CD4-positive, alpha-beta memory T cell (primary cell): ENCODE data around the gene ZNF524. TPM values are rescaled to one million over a fixed set of nuclear protein-coding genes. Genes with fewer than 3 reads are reported as not detected.

Experiments used
- CTCF ChIA-PET: fragments of 350-600 bp; sonication (Branson Sonifier 250); formaldehyde crosslinking; loops from one replicate; lab custom pipeline; 2021; ENCODE audit warnings: inconsistent platforms; ENCODE audit not compliant: partially characterized antibody; lab: Charles Lee
- POLR2A ChIA-PET: fragments of 350-600 bp; sonication (Branson Sonifier 250); formaldehyde crosslinking; loops from one replicate; lab custom pipeline; 2021; ENCODE audit not compliant: partially characterized antibody; lab: Charles Lee
- DNase-seq, 5 donors: peaks; one replicate each; pipeline versions ENCODE4 v3.0.0 to v3.0.0-alpha.2; 2020 to 2022; ENCODE audit warnings: mixed read lengths in 1 of 5
- H3K27ac ChIP-seq: one replicate; pipeline ENCODE4 v1.7.0; 2013; ENCODE audit warnings: low read depth, low read length
- H3K27me3 ChIP-seq: 2 replicates; pipeline ENCODE4 v1.7.0; 2013; ENCODE audit warnings: mild to moderate bottlenecking, low read length, moderate library complexity; ENCODE audit not compliant: insufficient read depth
- H3K36me3 ChIP-seq: 2 replicates; pipeline ENCODE4 v1.7.0; 2013; ENCODE audit warnings: mild to moderate bottlenecking, low read length, moderate library complexity; ENCODE audit not compliant: insufficient read depth
- H3K4me1 ChIP-seq: 2 replicates; pipeline ENCODE4 v1.7.0; 2013; ENCODE audit warnings: mild to moderate bottlenecking, low read length, moderate library complexity; ENCODE audit not compliant: insufficient read depth
- H3K4me3 ChIP-seq, 2 donors: one replicate each; pipeline ENCODE4 v1.7.0; 2013; ENCODE audit warnings: low read length in 2 of 2, mild to moderate bottlenecking in 1 of 2
- H3K9me3 ChIP-seq, 2 donors: one replicate each; pipeline ENCODE4 v1.7.0; 2013; ENCODE audit warnings: low read length in 2 of 2, control low read depth in 1 of 2; ENCODE audit not compliant: control insufficient read depth in 1 of 2
- H3K27ac Mint-ChIP-seq, 7 donors: one replicate each; pipeline ENCODE4 v1.8.0; 2020 to 2021; ENCODE audit warnings: mixed read lengths in 7 of 7, mild to moderate bottlenecking in 6 of 7, inconsistent platforms in 3 of 7, moderate library complexity in 3 of 7
- H3K27me3 Mint-ChIP-seq, 2 donors: one replicate each; pipeline ENCODE4 v1.8.0; 2020 to 2021; ENCODE audit warnings: mixed read lengths in 2 of 2
- H3K36me3 Mint-ChIP-seq, 2 donors: one replicate each; pipeline ENCODE4 v1.8.0; 2020 to 2021; ENCODE audit warnings: mixed read lengths in 2 of 2, inconsistent platforms in 1 of 2, mild to moderate bottlenecking in 1 of 2
- H3K4me1 Mint-ChIP-seq, 4 donors: one replicate each; pipeline ENCODE4 v1.8.0; 2020 to 2021; ENCODE audit warnings: mixed read lengths in 4 of 4, mild to moderate bottlenecking in 1 of 4
- H3K4me3 Mint-ChIP-seq, 8 donors: one replicate each; pipeline ENCODE4 v1.8.0; 2020 to 2021; ENCODE audit warnings: mixed read lengths in 8 of 8, mild to moderate bottlenecking in 7 of 8, moderate library complexity in 6 of 8, inconsistent platforms in 3 of 8
- H3K9me3 Mint-ChIP-seq, 8 donors: one replicate each; pipeline ENCODE4 v1.8.0; 2020 to 2021; ENCODE audit warnings: mixed read lengths in 8 of 8, mild to moderate bottlenecking in 5 of 8, inconsistent platforms in 3 of 8, moderate library complexity in 1 of 8
- intact Hi-C: fragments of 100-400 bp; cut with micrococcal nuclease; formaldehyde crosslinking; loops from one replicate; pipeline ENCODE4 v1.15.1; 2023
- polyA plus RNA-seq, 2 donors: library from polyadenylated mRNA; unstranded; fragments of 300-500 nt; fragmentation: Illumina TruSeq; gene quantifications; one replicate each; pipeline ENCODE4 v1.2.3, GENCODE V29; 2021
- total RNA-seq, 2 experiments: library from RNA; stranded (reverse); gene quantifications; one replicate each; pipeline ENCODE4 v1.2.3, GENCODE V29; 2021

Gene ZNF524
- total and polyA plus RNA-seq, 4 experiments from 2014 or later: 26.2 to 40.1 (median 32.6) TPM

DNA sequence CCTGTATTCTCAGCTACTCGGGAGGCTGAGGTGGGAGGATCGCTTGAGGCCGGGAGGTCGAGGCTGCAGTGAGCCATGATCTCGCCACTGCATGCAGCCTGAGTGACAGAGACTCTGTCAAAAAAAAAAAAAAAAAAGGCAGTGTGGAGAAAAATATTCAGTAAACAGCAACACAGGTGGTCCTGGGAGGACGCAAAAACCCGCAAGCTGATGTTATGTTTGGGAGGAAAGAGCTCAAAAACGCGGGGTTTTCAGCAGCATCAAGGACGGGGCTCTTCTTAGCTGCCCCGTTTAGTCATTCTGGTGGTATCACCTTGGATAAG lies 24.9 kb downstream of the ZNF524 start:
- H3K27me3 ChIP-seq: no peaks in the 10 kb centered on the region
- CTCF ChIA-PET: interaction anchor here (0.6 to 9.1 kb wide), 13 partner anchors 8 to 472 kb away, joined by 3 to 94 read pairs (median 4); partner anchors contain the start of genes FIZ1, ZNF524 and ZNF865
- H3K9me3 ChIP-seq: no peaks in the 10 kb centered on the region
- peaks cover 38% of the 10 kb centered on the region for H3K4me1 ChIP-seq
- POLR2A ChIA-PET: interaction anchor here (0.6 to 6.2 kb wide), 15 partner anchors 8 to 241 kb away, joined by 3 to 95 read pairs (median 7); partner anchors contain the start of genes FIZ1, TMEM238, U2AF2 and UBE2S
- H3K27ac ChIP-seq: peak overlapping the region; percentile 88
- H3K9me3 Mint-ChIP-seq: no peaks in the 10 kb centered on the region
- DNase-seq: no peak
- H3K27ac Mint-ChIP-seq: peak overlapping the region; percentile 96 to 99 (median 98)
- intact Hi-C loops: loop anchor here (10.0 kb wide), 1 partner anchor 240 kb away; the partner anchor contains the start of genes RPL28 and TMEM238
- peaks cover 30 to 56% (median 42%) of the 10 kb centered on the region in 4 donors for H3K4me1 Mint-ChIP-seq
- peaks cover 0 to 11% of the 10 kb centered on the region in 2 donors for H3K36me3 Mint-ChIP-seq
- H3K36me3 ChIP-seq: no peaks in the 10 kb centered on the region
- H3K4me3 ChIP-seq: peak overlapping the region; percentile 57 to 64
- no peaks in the 10 kb centered on the region for H3K27me3 Mint-ChIP-seq
- peak overlapping the region; percentile 88 to 96 (median 90) for H3K4me3 Mint-ChIP-seq

DNA sequence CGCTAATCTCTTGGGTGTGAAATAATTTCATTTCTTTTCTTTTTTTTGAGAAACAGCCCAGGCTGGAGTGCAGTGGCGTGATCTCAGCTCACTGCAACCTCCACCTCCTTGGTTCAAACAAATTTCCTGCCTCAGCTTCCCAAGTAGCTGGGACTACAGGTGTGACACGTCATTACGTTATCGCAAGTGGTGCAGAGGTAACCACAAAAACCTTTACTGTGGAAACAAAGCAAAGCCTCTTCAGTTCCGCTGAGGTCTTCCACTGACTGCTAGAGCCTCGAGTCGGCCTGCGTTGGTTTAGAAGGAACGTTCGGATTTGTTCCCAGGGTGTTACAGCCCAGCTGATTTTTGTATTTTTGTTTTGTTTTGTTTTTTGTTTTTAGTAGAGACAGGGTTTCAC lies 26.3 kb downstream of the ZNF524 start:
- H3K36me3 ChIP-seq: no peaks in the 10 kb centered on the region
- DNase-seq: peak; percentile 84 to 90 (median 85)
- Mint-ChIP-seq H3K4me3 (peak overlapping the region; percentile 78 to 93 (median 84)), H3K36me3 (peaks cover 0 to 8% of the 10 kb centered on the region in 2 donors), H3K27me3 (no peaks in the 10 kb centered on the region), H3K4me1 (peaks cover 25 to 43% (median 35%) of the 10 kb centered on the region in 4 donors), H3K9me3 (no peaks in the 10 kb centered on the region), H3K27ac (peak overlapping the region; percentile 87 to 97 (median 97))
- H3K27me3 ChIP-seq: no peaks in the 10 kb centered on the region
- intact Hi-C loops: loop anchor here (1.0 to 10.0 kb wide), 2 partner anchors 46 to 242 kb away; partner anchors contain the start of genes RPL28, TMEM238 and ZNF579
- H3K4me1 ChIP-seq: peaks cover 34% of the 10 kb centered on the region
- peak overlapping the region in 1 of 2 donors; percentile 7 for H3K4me3 ChIP-seq
- H3K27ac ChIP-seq: peak overlapping the region; percentile 61
- ChIA-PET POLR2A (interaction anchor here (0.8 to 6.2 kb wide), 18 partner anchors 9 to 508 kb away, joined by 3 to 95 read pairs (median 6); partner anchors contain the start of genes FIZ1, ISOC2, KMT5C and PPP1R12C), CTCF (interaction anchor here (0.8 to 9.1 kb wide), 18 partner anchors 9 to 485 kb away, joined by 3 to 94 read pairs (median 4); partner anchors contain the start of genes FIZ1, NAT14, ZNF524 and ZNF865)
- no peaks in the 10 kb centered on the region for H3K9me3 ChIP-seq

DNA sequence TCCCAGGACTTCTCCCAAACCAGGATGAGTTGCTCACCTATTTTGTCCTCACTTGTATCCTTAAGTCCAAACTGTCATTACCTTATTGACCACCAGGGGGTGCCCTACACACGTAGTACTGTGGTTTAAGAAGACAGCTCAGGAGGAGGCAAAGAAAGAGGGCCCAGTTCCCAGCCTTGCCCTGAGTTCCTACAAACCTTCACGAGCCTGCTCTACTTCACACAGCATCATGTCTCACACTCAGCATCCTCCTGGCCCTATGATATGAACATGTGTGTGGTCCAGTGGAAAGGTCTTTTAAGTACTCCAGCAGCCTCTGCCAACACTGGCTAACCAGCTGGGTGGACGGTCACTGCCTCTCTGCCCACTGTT lies 32.4 kb downstream of the ZNF524 start:
- Mint-ChIP-seq H3K36me3 (peaks cover 4 to 19% of the 10 kb centered on the region in 2 donors), H3K4me3 (peak overlapping the region; percentile 4 to 68 (median 52)), H3K27me3 (no peaks in the 10 kb centered on the region), H3K27ac (peak overlapping the region; percentile 69 to 98 (median 91)), H3K4me1 (peaks cover 30 to 55% (median 43%) of the 10 kb centered on the region in 4 donors), H3K9me3 (peaks cover 0 to 4% (median 0%) of the 10 kb centered on the region in 8 donors)
- Histone ChIP-seq H3K27me3 (no peaks in the 10 kb centered on the region), H3K9me3 (no peaks in the 10 kb centered on the region), H3K4me1 (peaks cover 41% of the 10 kb centered on the region), H3K27ac (no peak overlapping the region), H3K4me3 (no peak overlapping the region), H3K36me3 (no peaks in the 10 kb centered on the region)
- peak; percentile 85 to 95 (median 88) for DNase-seq
- CTCF ChIA-PET: interaction anchor here (0.8 to 7.6 kb wide), 27 partner anchors 9 to 569 kb away, joined by 3 to 165 read pairs (median 10); partner anchors contain the start of genes FIZ1, ISOC2, RDH13 and TMEM238
- intact Hi-C loops: loop anchor here (1.0 to 10.0 kb wide), 5 partner anchors 8 to 435 kb away; partner anchors contain the start of genes PPP6R1 and ZNF784
- POLR2A ChIA-PET: interaction anchor here (0.5 to 9.9 kb wide), 15 partner anchors 8 to 442 kb away, joined by 3 to 91 read pairs (median 5); partner anchors contain the start of genes FIZ1, U2AF2, ZNF524 and ZNF581

DNA sequence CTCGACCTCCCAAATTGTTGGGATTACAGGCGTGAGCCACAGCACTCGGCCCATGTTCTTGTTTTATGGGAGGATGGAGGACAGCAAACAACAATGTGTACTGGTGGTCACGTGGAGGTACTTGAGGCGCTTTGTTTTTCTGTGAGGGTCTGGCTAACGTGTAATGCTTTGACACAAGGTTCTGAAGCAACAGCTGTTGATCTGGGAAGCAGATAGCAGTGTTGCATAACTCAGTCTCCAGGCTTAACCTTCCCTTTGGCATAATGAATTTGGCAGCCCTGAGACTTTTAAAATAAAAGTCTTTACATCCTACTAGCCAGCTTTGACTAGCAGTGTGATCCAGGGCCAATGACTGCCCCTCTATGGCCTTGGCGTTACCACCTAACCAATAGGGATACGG lies 33.8 kb downstream of the ZNF524 start:
- Mint-ChIP-seq H3K36me3 (peaks cover 10 to 24% of the 10 kb centered on the region in 2 donors), H3K4me1 (peaks cover 38 to 63% (median 49%) of the 10 kb centered on the region in 4 donors), H3K9me3 (peaks cover 0 to 4% (median 0%) of the 10 kb centered on the region in 8 donors), H3K4me3 (peak overlapping the region in 2 of 8 donors; percentile 98 to 100), H3K27me3 (no peaks in the 10 kb centered on the region), H3K27ac (peak overlapping the region in 2 of 7 donors; percentile 98 to 100)
- intact Hi-C loops: loop anchor here (1.0 to 10.0 kb wide), 4 partner anchors 41 to 433 kb away; partner anchors contain the start of genes EPN1, PPP6R1 and ZNF579
- no peaks in the 10 kb centered on the region for H3K9me3 ChIP-seq
- H3K27me3 ChIP-seq: no peaks in the 10 kb centered on the region
- H3K36me3 ChIP-seq: no peaks in the 10 kb centered on the region
- H3K4me1 ChIP-seq: peaks cover 48% of the 10 kb centered on the region
- ChIA-PET POLR2A (interaction anchor here (1.2 to 9.9 kb wide), 11 partner anchors 8 to 547 kb away, joined by 3 to 91 read pairs (median 11); partner anchors contain the start of genes CCDC106, FIZ1, U2AF2 and UBE2S), CTCF (interaction anchor here (0.7 to 7.6 kb wide), 21 partner anchors 9 to 545 kb away, joined by 3 to 165 read pairs (median 11); partner anchors contain the start of genes FIZ1, ISOC2, U2AF2 and ZNF524)
- H3K27ac ChIP-seq: peak overlapping the region; percentile 100
- H3K4me3 ChIP-seq: peak overlapping the region; percentile 9 to 20
- peak in 1 of 5 donors; percentile 13 for DNase-seq

DNA sequence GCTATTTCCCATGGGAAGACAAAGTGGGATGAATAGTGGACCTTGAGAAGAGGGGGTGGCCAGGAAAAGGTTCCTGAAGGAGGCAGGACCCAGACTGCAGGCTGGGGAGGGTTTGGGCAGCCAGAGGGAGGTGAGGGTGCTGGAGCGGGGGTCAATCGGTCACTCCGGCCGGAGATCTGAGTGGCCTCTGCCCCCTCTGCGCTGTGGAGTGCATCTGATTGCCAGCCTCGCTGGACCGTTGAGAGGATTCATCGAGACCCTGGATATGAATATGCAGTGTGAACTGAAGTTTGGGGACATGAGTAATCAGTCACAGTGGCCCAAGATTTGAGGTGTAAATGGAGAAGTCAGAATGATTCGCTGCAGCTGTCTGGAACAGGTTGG lies 35.2 kb downstream of the ZNF524 start:
- Mint-ChIP-seq H3K9me3 (peaks cover 0 to 4% (median 0%) of the 10 kb centered on the region in 8 donors), H3K27me3 (no peaks in the 10 kb centered on the region), H3K4me3 (peak overlapping the region; percentile 96 to 100 (median 100)), H3K27ac (peak overlapping the region; percentile 98 to 100 (median 100)), H3K36me3 (peaks cover 14 to 28% of the 10 kb centered on the region in 2 donors), H3K4me1 (peaks cover 46 to 74% (median 58%) of the 10 kb centered on the region in 4 donors)
- H3K36me3 ChIP-seq: no peaks in the 10 kb centered on the region
- peak overlapping the region; percentile 100 for H3K27ac ChIP-seq
- intact Hi-C loops: loop anchor here (1.0 to 10.0 kb wide), 2 partner anchors 8 to 381 kb away; partner anchors contain the start of genes PPP6R1 and ZNF581
- peaks cover 55% of the 10 kb centered on the region for H3K4me1 ChIP-seq
- DNase-seq: peak in 1 of 5 donors; percentile 57
- peak overlapping the region; percentile 86 to 99 for H3K4me3 ChIP-seq
- POLR2A ChIA-PET: interaction anchor here (0.6 to 9.9 kb wide), 17 partner anchors 8 to 518 kb away, joined by 3 to 91 read pairs (median 6); partner anchors contain the start of genes CCDC106, FIZ1, ISOC2 and PPP1R12C
- CTCF ChIA-PET: interaction anchor here (1.1 to 7.6 kb wide), 5 partner anchors 10 to 131 kb away, joined by 3 to 165 read pairs (median 6); no protein-coding TSS in a partner anchor
- no peaks in the 10 kb centered on the region for H3K9me3 ChIP-seq
- H3K27me3 ChIP-seq: no peaks in the 10 kb centered on the region

DNA sequence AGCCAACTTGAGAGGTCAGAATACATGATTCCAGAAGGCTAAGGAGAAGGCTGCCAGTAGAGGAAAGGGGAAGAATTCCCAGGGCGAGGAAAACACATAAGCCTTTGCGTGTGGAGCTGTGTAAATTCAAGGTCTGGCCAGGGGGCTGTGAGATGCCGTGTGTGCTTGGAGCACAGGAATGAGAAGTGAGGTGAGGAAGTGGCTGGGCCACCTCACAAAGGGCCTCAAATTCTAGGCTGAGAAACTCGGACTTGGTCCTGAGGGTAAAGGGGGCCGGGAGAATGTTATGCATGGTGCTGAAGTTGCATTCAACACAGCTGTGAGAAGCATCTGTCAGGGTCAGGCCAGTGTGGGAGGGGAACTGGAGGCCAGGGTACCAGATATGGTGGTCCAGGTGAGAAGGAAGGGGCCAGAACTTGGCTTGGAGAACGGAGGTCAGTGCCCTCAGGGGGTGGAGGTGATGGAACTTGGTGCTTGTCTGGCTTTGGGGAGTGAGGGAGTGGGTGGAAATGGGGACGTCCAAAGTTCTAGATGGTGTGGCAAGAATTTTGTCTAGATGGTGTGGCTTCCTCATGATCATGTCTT lies 35.9 kb downstream of the ZNF524 start:
- Mint-ChIP-seq H3K4me3 (peak overlapping the region; percentile 96 to 100 (median 100)), H3K27ac (peak overlapping the region; percentile 98 to 100 (median 100)), H3K9me3 (peaks cover 0 to 4% (median 0%) of the 10 kb centered on the region in 8 donors), H3K27me3 (no peaks in the 10 kb centered on the region), H3K4me1 (peaks cover 48 to 77% (median 60%) of the 10 kb centered on the region in 4 donors), H3K36me3 (peaks cover 14 to 28% of the 10 kb centered on the region in 2 donors)
- CTCF ChIA-PET: interaction anchor here (1.1 to 3.8 kb wide), 6 partner anchors 10 to 169 kb away, joined by 4 to 17 read pairs (median 8); no protein-coding TSS in a partner anchor
- DNase-seq: peak in 1 of 5 donors; percentile 20
- H3K4me3 ChIP-seq: peak overlapping the region; percentile 86 to 99
- no peaks in the 10 kb centered on the region for H3K9me3 ChIP-seq
- no peaks in the 10 kb centered on the region for H3K27me3 ChIP-seq
- H3K36me3 ChIP-seq: no peaks in the 10 kb centered on the region
- POLR2A ChIA-PET: interaction anchor here (1.0 to 9.9 kb wide), 13 partner anchors 10 to 518 kb away, joined by 3 to 91 read pairs (median 5); partner anchors contain the start of genes CCDC106, FIZ1, PPP1R12C and PPP6R1
- H3K4me1 ChIP-seq: peaks cover 59% of the 10 kb centered on the region
- intact Hi-C loops: loop anchor here (1.0 to 10.0 kb wide), 2 partner anchors 7 to 381 kb away; partner anchors contain the start of genes PPP6R1 and ZNF581
- H3K27ac ChIP-seq: peak overlapping the region; percentile 100
